ENCODE measurements around the gene FADS2. TPM values are rescaled to one million over a fixed set of nuclear protein-coding genes. Genes with fewer than 3 reads are reported as not detected.

Gene FADS2
- total RNA-seq, 1 experiment from 2014 or later = 54.8 TPM

- DNase-seq (ENCODE audit: low spot score) = no peak
Observed at GRCh38 chr11:61820174-61820573, 7.9 kb upstream of the FADS2 start.

DNA sequence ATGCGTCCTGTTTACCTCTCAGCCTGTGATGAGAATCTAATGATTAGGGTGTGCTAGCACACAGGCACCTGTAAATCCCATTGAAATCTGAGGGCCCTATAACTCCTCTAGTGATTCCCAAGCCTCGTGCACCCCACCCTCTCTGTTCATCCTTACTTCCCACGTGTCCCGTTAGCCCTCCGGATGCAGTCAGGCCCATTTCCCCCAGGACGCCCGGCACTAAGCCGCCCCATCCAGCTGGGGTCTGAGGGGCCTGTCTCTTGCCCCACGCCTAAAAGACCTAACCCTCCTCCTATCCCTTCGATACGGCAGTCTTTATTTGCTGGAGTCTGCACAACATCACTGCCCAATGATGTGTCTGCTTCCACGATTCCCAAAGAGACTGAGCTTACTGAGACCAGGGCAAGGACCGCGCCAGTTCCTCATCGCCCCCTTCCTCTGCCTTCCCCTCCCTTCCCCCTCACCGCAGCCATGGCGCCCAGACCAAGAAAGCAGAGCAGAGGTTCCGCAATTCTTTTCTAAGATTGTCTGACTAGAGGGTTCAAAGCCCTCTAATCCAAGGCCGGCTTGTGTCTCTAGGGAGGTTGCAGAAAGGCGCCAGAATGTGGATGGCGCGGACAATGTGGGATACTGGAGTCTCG is 1.1 kb upstream of the FADS2 start:
- no peak for DNase-seq (ENCODE audit: low spot score)

GRCh38 chr11:61828379-61828628 is 204 bp downstream of the FADS2 start:
- no peak for DNase-seq (ENCODE audit: low spot score)

DNA sequence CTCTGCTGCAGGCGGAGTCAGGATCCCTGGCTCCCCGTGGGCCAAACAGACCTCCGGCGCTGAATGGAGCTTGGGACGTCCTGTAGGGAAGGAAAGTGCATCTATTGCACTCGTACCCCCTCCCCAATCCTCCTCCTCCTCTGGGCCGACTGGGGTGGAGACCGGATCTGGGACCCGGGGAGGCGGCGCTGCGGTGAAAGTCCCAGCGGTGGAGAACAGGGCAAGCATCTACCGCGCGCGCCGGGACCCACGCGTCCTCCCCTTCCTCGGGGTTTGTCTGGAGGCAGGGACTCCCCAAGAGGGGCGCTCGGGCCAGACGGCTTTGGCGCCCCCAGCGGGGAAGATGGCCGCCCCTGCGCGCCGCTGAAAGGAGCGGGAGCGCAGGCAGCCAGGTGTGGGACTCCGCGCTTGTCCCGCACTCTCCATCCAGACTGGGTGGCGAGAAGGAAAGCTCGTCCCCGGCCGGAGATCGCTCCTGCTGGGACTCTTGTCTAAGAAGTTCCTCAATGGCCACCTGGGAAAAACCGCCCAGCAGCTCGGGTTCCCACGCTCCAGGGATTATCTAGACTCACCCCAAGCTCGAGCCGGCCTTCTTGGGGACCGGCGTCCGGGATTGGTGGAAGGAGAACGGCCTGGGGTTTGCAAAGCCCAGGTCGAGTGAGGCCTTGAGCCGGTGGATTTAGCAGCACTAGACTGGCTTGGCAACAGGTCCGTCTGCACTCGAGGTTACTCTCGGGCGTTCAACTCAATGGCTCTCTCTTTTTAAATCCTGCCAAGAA is 718 bp downstream of the FADS2 start:
- DNase-seq (ENCODE audit: low spot score) = no peak

DNA sequence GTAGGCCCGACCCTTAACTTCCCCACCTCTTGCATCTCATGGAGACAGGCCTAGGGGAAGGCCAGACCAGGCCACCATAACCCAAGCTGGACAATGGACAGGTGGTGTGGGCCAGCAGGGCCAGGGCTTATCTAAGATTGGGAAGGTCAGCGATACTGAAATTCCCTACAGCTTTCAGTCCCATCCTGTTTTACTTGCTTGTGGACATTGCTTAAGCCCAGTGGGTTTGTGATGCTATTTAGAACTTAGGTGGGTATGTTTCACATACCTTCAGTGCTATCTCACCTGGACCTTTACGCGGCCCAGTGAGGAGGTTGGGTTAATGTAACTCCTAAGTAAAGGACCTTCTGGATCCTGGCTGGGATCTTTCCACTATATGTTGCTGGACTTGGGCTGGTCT is 1.7 kb downstream of the FADS2 start:
- DNase-seq (ENCODE audit: low spot score) = no peak

- DNase-seq (ENCODE audit: low spot score) = no peak
Observed at GRCh38 chr11:61830237-61831105, 2.4 kb downstream of the FADS2 start.

GRCh38 chr11:61832207-61832606 is 4.1 kb downstream of the FADS2 start:
- no peak for DNase-seq (ENCODE audit: low spot score)

DNA sequence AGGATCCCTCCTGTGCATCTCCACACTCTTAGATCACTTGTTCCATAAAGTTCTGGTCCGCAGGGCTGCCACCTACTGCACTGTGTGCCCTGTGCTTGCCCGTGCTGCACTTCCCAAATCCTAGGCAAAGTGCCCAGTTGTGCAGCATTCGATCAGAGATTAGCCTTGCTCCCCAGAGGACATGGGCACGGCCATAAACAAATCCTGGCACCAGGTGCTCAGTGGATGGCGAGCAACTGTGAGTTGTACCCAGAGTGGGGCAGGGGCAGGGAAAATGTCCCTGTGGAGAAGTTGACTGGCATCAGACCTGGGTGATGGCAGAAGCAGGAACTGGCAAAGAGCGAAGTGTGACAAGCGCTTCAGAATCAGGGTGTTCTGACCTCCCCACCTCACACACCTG is 4.7 kb downstream of the FADS2 start:
- DNase-seq (ENCODE audit: low spot score) = no peak

DNA sequence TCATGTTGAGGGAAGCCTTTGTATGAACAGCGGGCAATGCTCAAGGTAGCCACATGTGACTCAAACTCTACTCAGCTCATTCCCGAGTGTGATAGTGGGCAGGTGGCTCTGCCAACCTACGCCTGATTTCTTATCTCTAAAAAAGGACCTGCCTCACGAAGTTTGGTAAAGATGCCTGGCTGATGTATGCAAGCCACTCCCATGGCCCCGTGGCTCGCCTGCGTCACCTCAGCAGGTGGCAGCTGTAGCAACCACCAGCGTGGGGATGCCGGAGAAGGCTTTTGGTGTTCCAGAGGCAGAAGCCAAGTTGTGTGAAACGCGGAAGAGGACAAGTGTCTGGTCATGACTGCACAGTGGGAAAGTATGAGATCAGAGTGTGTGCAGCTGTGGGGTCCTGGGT is 5.4 kb downstream of the FADS2 start:
- no peak for DNase-seq (ENCODE audit: low spot score)

GRCh38 chr11:61833926-61834277 is 5.8 kb downstream of the FADS2 start:
- DNase-seq (ENCODE audit: low spot score) = no peak

GRCh38 chr11:61834278-61835048 is 6.4 kb downstream of the FADS2 start:
- peak; percentile 29 for DNase-seq (ENCODE audit: low spot score)

GRCh38 chr11:61836193-61836592 is 8.1 kb downstream of the FADS2 start:
- DNase-seq (ENCODE audit: low spot score) = no peak

DNA sequence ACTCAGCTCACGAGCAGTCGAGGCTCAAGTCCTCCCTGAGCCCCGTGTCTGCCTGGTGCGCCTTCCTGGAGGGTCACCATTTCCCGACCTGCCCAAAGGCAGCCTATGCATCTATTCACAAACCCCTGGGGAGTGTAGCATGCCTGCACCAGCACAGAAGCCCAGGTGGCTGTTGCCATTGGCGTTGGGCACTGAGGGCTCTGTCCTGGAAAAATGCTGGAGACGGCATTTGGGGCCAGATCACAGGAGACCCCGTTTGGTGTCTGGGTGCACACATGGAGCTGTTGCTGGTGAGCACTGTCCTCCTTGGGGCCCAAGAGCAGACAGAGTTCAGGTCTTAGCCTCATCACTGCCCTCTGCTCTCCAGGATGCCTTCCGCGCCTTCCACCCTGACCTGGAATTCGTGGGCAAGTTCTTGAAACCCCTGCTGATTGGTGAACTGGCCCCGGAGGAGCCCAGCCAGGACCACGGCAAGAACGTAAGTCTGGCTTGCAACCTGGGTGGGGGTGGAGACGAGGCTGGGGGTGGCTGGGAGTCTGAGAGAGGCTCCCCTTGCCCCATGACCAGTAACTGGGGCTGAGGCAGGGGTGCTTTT is 9.4 kb downstream of the FADS2 start:
- no peak for DNase-seq (ENCODE audit: low spot score)

- no peak for DNase-seq (ENCODE audit: low spot score)
Observed at GRCh38 chr11:61838501-61838900, 10.4 kb downstream of the FADS2 start.

- DNase-seq (ENCODE audit: low spot score) = no peak
Observed at GRCh38 chr11:61838921-61839320, 10.8 kb downstream of the FADS2 start.

GRCh38 chr11:61839742-61840141 is 11.6 kb downstream of the FADS2 start:
- DNase-seq (ENCODE audit: low spot score) = no peak

- no peak for DNase-seq (ENCODE audit: low spot score)
Observed at GRCh38 chr11:61840371-61840770, 12.3 kb downstream of the FADS2 start.

DNA sequence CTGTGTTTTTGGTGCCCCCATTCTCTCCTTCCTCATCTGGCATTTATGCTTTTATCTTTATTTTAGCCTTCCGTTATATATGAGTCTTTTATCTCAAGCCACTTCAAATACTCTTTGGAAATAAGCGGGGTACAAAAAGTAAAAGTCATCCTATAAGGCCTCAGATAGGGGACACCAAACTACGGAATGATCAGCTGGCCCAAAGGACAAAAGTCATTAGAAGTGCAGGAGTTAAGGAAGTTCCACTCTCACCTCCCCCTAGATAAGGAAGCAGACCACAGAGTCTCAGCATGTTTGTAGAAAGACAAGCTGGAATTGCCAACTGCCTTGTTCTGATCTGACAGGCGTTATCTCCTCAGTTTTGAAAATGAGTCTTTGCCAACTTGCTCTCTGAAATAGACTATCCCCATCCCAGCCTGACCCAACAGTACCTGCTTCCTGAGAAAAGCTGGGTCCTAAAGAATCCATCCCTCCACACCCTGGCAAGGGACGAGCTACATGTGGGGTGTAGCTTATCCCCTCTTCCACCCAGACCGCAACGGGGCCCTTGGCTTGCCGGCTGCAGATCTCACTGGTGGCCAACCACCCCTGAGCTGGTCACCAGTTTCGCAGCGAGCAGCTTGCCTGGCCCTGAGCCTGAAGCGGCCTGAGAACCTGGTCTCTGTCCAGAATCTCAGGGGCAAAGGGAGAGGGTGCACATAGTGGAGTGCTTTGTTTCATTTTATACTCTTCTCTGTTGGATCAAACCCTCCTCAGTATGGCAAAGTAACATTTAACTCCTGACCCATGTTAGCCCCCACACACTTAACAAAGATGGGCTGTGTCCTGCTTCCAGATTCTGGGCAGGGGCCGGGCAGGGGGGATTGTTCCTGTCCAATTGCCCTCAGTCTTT is 13.8 kb downstream of the FADS2 start:
- no peak for DNase-seq (ENCODE audit: low spot score)

GRCh38 chr11:61842528-61842820 is 14.4 kb downstream of the FADS2 start:
- no peak for DNase-seq (ENCODE audit: low spot score)

DNA sequence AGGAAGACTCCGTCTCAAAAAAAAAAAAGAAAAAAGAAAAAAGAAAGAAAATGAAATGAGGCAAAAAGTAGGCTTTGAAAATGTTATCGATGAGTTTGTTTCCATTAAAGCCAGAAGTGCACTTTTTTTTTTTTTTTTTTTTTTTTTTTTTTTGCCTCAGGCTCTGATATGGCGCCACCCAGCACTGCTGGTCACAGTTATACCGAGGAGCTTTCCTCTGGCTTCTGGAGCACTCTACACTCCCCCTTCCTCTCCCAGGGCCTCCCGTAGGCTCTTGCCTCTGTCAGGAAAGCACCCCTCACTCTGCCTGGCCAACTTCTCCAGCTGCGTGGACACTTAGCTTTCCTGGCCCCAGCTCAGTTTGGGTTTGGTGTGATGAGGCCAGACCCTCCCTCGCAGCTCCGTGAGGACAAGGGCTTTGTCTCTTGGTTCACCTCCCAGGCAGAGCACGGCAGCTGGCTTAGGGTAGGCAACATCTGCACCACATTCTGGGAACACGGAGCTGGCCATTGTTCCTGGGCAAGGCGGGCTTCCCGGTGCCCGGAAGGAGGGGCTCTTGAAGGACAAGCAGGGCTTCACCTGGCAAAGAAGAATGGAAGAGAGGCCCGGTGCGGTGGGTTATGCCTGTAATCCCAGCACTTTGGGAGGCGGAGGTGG is 16.9 kb downstream of the FADS2 start:
- DNase-seq (ENCODE audit: low spot score) = no peak
